ENCODE results near the gene MEPE.

MEPE gene

GRCh38 chr4:87851953-87852352 is 19.2 kb downstream of the MEPE start:
- H3K27ac ChIP-seq: no peak overlapping the region; the same call in 1 of the 2 replicates
- TF ChIP-seq CTCF (conservative IDR thresholded peaks at IDR 0.05): no peak

GRCh38 chr4:87853108-87853507 is 20.3 kb downstream of the MEPE start:
- H3K27ac ChIP-seq: peak overlapping the region; percentile 45
- peak; percentile 79 for TF ChIP-seq CTCF (conservative IDR thresholded peaks at IDR 0.05)

GRCh38 chr4:87853891-87854290 is 21.1 kb downstream of the MEPE start:
- H3K27ac ChIP-seq: peak overlapping the region; percentile 45
- no peak for TF ChIP-seq CTCF (conservative IDR thresholded peaks at IDR 0.05)

- H3K27ac ChIP-seq: no peak overlapping the region
- TF ChIP-seq CTCF (conservative IDR thresholded peaks at IDR 0.05): no peak
Measured at GRCh38 chr4:87855559-87855958, 22.8 kb downstream of the MEPE start.

- H3K27ac ChIP-seq: no peak overlapping the region
- TF ChIP-seq CTCF (conservative IDR thresholded peaks at IDR 0.05): no peak
Measured at GRCh38 chr4:87856816-87857215, 24.0 kb downstream of the MEPE start.

GRCh38 chr4:87857789-87858188 is 25.0 kb downstream of the MEPE start:
- H3K27ac ChIP-seq: no peak overlapping the region
- no peak for TF ChIP-seq CTCF (conservative IDR thresholded peaks at IDR 0.05)

GRCh38 chr4:87862236-87862635 is 29.5 kb downstream of the MEPE start:
- no peak overlapping the region for H3K27ac ChIP-seq
- no peak for TF ChIP-seq CTCF (conservative IDR thresholded peaks at IDR 0.05)

GRCh38 chr4:87863486-87863885 is 30.7 kb downstream of the MEPE start:
- TF ChIP-seq CTCF (conservative IDR thresholded peaks at IDR 0.05): no peak

More at GRCh38 chr4:87863486-87863885, 30.7 kb downstream of the MEPE start:
- no peak overlapping the region for H3K27ac ChIP-seq

All from VCaP (cell line).